GM12878 (cell line): ENCODE results near the gene SRMS. TPM values are rescaled to one million over a fixed set of nuclear protein-coding genes. Genes with fewer than 3 reads are reported as not detected.

Experiments used
- BHLHE40 ChIP-seq, 2 experiments: fragments of 450-650 bp in 1 of 2; IDR thresholded peaks; 2 replicates each; pipeline ENCODE4 v1.6.1; 2011 to 2017; ENCODE audit warnings: low read depth in 2 of 2, borderline replicate concordance in 1 of 2, improper control_type of control experiment in 1 of 2, low read length in 1 of 2, mild to moderate bottlenecking in 1 of 2
- CBFB ChIP-seq: IDR thresholded peaks from 2 replicates; pipeline ENCODE4 v1.6.1; 2016; ENCODE audit warnings: antibody characterized with exemption, low read depth
- CEBPB ChIP-seq, 2 experiments: fragments of 150-350 bp in 1 of 2; IDR thresholded peaks; 2 replicates each; pipeline ENCODE4 v1.6.1; 2012 to 2014; ENCODE audit warnings: low read depth in 2 of 2, low read length in 2 of 2, borderline replicate concordance in 1 of 2, inconsistent platforms in 1 of 2
- CHD2 ChIP-seq: IDR thresholded peaks from 2 replicates; pipeline ENCODE4 v1.6.1; 2011; ENCODE audit warnings: low read depth, low read length, improper control_type of control experiment, borderline replicate concordance
- CREM ChIP-seq: IDR thresholded peaks from 2 replicates; pipeline ENCODE4 v1.6.1; 2014; ENCODE audit warnings: antibody characterized with exemption, low read depth
- EGR1 ChIP-seq, 2 experiments: IDR thresholded peaks; 1 replicate in 1 of 2; 2 replicates in 1 of 2; pipeline ENCODE4 v1.6.1; 2011 to 2012; ENCODE audit warnings: low read depth in 2 of 2, low read length in 2 of 2, borderline replicate concordance in 1 of 2, mild to moderate bottlenecking in 1 of 2, moderate library complexity in 1 of 2
- ELK1 ChIP-seq: IDR thresholded peaks from 2 replicates; pipeline ENCODE4 v1.6.1; 2012; ENCODE audit warnings: low read depth, low read length, improper control_type of control experiment
- FOXM1 ChIP-seq: IDR thresholded peaks from 2 replicates; pipeline ENCODE4 v1.6.1; 2012; ENCODE audit warnings: low read depth, mild to moderate bottlenecking, inconsistent platforms, low read length, moderate library complexity
- IKZF2 ChIP-seq, 2 experiments: fragments of 450-650 bp; IDR thresholded peaks; 2 replicates each; pipeline ENCODE4 v1.6.1; 2017; ENCODE audit warnings: mild to moderate bottlenecking in 2 of 2, moderate library complexity in 2 of 2
- IRF3 ChIP-seq: fragments of 450-650 bp; IDR thresholded peaks from 2 replicates; pipeline ENCODE4 v1.6.1; 2014; ENCODE audit warnings: mild to moderate bottlenecking
- IRF5 ChIP-seq: fragments of 450-650 bp; IDR thresholded peaks from 2 replicates; pipeline ENCODE4 v1.6.1; 2017; ENCODE audit warnings: borderline replicate concordance
- KDM1A ChIP-seq: fragments of 200-600 bp; sonication (generic); IDR thresholded peaks from 2 replicates; pipeline ENCODE4 v1.6.1; 2016; ENCODE audit warnings: borderline replicate concordance
- MYC ChIP-seq: IDR thresholded peaks from 2 replicates; pipeline ENCODE4 v1.6.1; 2011; ENCODE audit warnings: mild to moderate bottlenecking, low read length, moderate library complexity, inconsistent platforms; ENCODE audit not compliant: insufficient read depth, insufficient replicate concordance, insufficient read length, severe bottlenecking
- NFXL1 ChIP-seq: fragments of 450-650 bp; IDR thresholded peaks from 2 replicates; pipeline ENCODE4 v1.6.1; 2017; ENCODE audit warnings: antibody characterized with exemption, mild to moderate bottlenecking, borderline replicate concordance
- NR2C1 ChIP-seq: fragments of 450-650 bp; IDR thresholded peaks from 2 replicates; pipeline ENCODE4 v1.6.1; 2017; ENCODE audit warnings: antibody characterized with exemption, mild to moderate bottlenecking, moderate library complexity
- NR2F1 ChIP-seq: fragments of 450-650 bp; conservative IDR thresholded peaks from 2 replicates; pipeline ENCODE4 v1.6.1; 2017; ENCODE audit warnings: mild to moderate bottlenecking
- PAX8 ChIP-seq: fragments of 450-650 bp; IDR thresholded peaks from 2 replicates; pipeline ENCODE4 v1.6.1; 2017; ENCODE audit warnings: mild to moderate bottlenecking, moderate library complexity
- POLR2A ChIP-seq: IDR thresholded peaks from 2 replicates; pipeline ENCODE4 v1.6.1; 2011; ENCODE audit warnings: low read depth, mild to moderate bottlenecking, low read length
- RELA ChIP-seq: fragments of 450-650 bp; IDR thresholded peaks from 2 replicates; pipeline ENCODE4 v1.8.0; 2014; ENCODE audit warnings: borderline replicate concordance; ENCODE audit not compliant: partially characterized antibody
- RUNX3 ChIP-seq: IDR thresholded peaks from 2 replicates; pipeline ENCODE4 v1.6.1; 2012; ENCODE audit warnings: low read length, inconsistent platforms
- SP1 ChIP-seq: IDR thresholded peaks from one replicate; pipeline ENCODE4 v1.6.1; 2011; ENCODE audit warnings: low read depth, low read length
- SREBF2 ChIP-seq: IDR thresholded peaks from 2 replicates; pipeline ENCODE4 v1.6.1; 2012; ENCODE audit warnings: mild to moderate bottlenecking, low read length
- TARDBP ChIP-seq: IDR thresholded peaks from 2 replicates; pipeline ENCODE4 v1.6.1; 2016; ENCODE audit warnings: borderline replicate concordance
- WRNIP1 ChIP-seq: IDR thresholded peaks from 2 replicates; pipeline ENCODE4 v1.6.1; 2011; ENCODE audit warnings: low read depth, low read length, improper control_type of control experiment, borderline replicate concordance
- ZBTB4 ChIP-seq: fragments of 450-650 bp; formaldehyde crosslinking; IDR thresholded peaks from 2 replicates; pipeline ENCODE4 v1.4.0; 2022; ENCODE audit warnings: mild to moderate bottlenecking, moderate library complexity
- ZNF217 ChIP-seq: fragments of 450-650 bp; IDR thresholded peaks from 2 replicates; pipeline ENCODE4 v1.6.1; 2017; ENCODE audit warnings: antibody characterized with exemption, mild to moderate bottlenecking
- ZNF24 ChIP-seq: fragments of 450-650 bp; IDR thresholded peaks from 2 replicates; pipeline ENCODE4 v1.6.1; 2017; ENCODE audit warnings: antibody characterized with exemption, mild to moderate bottlenecking
- polyA plus RNA-seq, 11 experiments: library from polyadenylated mRNA; depleted of rRNA in 4 of 11; unstranded in 6 of 11; stranded (reverse) in 5 of 11; fragments of >200 nt; fragmentation: Nextera tagmentation in 4 of 11; fragmentation: Illumina TruSeq in 1 of 11; extraction: Ambion mirVana in 4 of 11; extraction: Trizol in 1 of 11; gene quantifications; 1 replicate in 1 of 11; 2 replicates in 10 of 11; pipeline versions ENCODE4 v1.2.1 to v1.2.3, GENCODE V29; 2011 to 2016; ENCODE audit warnings: inconsistent platforms in 2 of 11, missing spikeins in 2 of 11, low read depth in 1 of 11
- total RNA-seq, 4 experiments: library from RNA; depleted of rRNA in 3 of 4; stranded (reverse); fragments of >200 nt in 3 of 4; fragmentation: Illumina TruSeq in 1 of 4; extraction: Trizol in 1 of 4; gene quantifications; 2 replicates each; pipeline versions ENCODE4 v1.2.1 to v1.2.3, GENCODE V29; 2013 to 2021

The SRMS gene
- total and polyA plus RNA-seq, 10 of the 15 experiments (the other 5 are each of a cell fraction or from before 2014, with no cell fraction given), result not detected

DNA sequence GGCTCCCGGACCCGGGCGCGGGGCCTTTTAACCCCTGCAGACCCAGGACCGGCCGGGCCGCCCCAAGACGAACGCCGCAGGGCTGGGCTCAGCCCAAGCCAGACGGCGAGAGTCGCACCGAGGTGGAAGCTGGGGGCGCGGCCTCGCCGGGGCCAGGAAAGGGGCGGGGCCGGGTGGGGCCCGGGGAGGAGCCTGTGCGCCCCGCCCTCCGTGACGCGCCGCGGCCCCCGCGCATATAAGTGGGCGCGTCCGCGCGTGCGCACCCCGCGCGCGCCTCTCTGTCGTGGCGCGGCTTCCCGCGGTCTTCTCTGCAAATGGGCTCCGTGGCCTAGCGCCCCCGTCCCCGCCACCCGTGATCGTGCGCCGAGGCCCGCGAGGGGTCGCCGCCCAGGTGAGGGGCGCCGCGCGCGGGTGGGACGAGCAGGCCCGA, 27.0 kb downstream of the SRMS start, which contains the start of gene PPDPF (continued):
- TF ChIP-seq WRNIP1, result no peak
- TF ChIP-seq PAX8, result no peak
- TF ChIP-seq EGR1 (IDR thresholded peaks at IDR 0.05; ENCODE audit: borderline replicate concordance in 1 of 2, low read depth in 2 of 2, low read length in 2 of 2), result 0 out of 3 replicates have a peak, but pooled peaks of 1 of the 2 experiments have one; percentile 18
- no peak for TF ChIP-seq RUNX3
- TF ChIP-seq CBFB, result no peak
- TF ChIP-seq NR2C1, result no peak; the same call in 1 of the 2 replicates
- peak; percentile 0; the same call in 1 of the 2 replicates for TF ChIP-seq NR2F1
- TF ChIP-seq SP1, result peak; percentile 81
- no peak for TF ChIP-seq SREBF2
- TF ChIP-seq CHD2, result no peak
- no peak for TF ChIP-seq TARDBP
- TF ChIP-seq IRF5, result no peak
- TF ChIP-seq BHLHE40 (IDR thresholded peaks at IDR 0.05; ENCODE audit: borderline replicate concordance in 1 of 2, low read depth in 2 of 2, low read length in 1 of 2), result peak; percentile 18 to 68; a peak in 2 of 4 replicates
- no peak for TF ChIP-seq CEBPB (IDR thresholded peaks at IDR 0.05; ENCODE audit: borderline replicate concordance in 1 of 2, low read depth in 2 of 2, low read length in 2 of 2)
- TF ChIP-seq ZBTB4, result no peak
- no peak for TF ChIP-seq ZNF24
- 0 out of 2 replicates have a peak, but pooled peaks have one; percentile 16 for TF ChIP-seq CREM
- no peak for TF ChIP-seq NFXL1
- TF ChIP-seq IRF3, result no peak
- TF ChIP-seq FOXM1, result no peak
- TF ChIP-seq IKZF2 (IDR thresholded peaks at IDR 0.05), result no peak
- no peak for TF ChIP-seq ELK1
- no peak for TF ChIP-seq KDM1A
- TF ChIP-seq MYC, result no peak
- TF ChIP-seq POLR2A, result peak; percentile 88
- no peak for TF ChIP-seq RELA
- TF ChIP-seq ZNF217, result no peak
